Astrocyte (in vitro differentiated cells and primary cell): ENCODE results near the gene BACH2. TPM values are rescaled to one million over a fixed set of nuclear protein-coding genes. Genes with fewer than 3 reads are reported as not detected.

Experiments used
- DNase-seq: peaks from one replicate; pipeline ENCODE4 v3.0.0-alpha.2; 2010; ENCODE audit warnings: low read depth
- FAIRE-seq: peaks from 2 replicates; lab custom pipeline; 2011; peaks lifted over from hg19 to GRCh38; lab: Jason Lieb, UNC
- H2AFZ ChIP-seq: 2 replicates; pipeline ENCODE4 v1.6.0; 2012; ENCODE audit warnings: low read depth, low read length, inconsistent platforms
- H3K27ac ChIP-seq: 2 replicates; pipeline ENCODE4 v1.5.1; 2011; ENCODE audit warnings: low read depth, low read length, inconsistent platforms
- H3K27me3 ChIP-seq: 2 replicates; pipeline ENCODE4 v1.6.0; 2011; ENCODE audit warnings: low read length, inconsistent platforms; ENCODE audit not compliant: insufficient read depth
- H3K36me3 ChIP-seq: 2 replicates; pipeline ENCODE4 v1.5.1; 2011; ENCODE audit warnings: low read length, inconsistent platforms; ENCODE audit not compliant: insufficient read depth
- H3K4me1 ChIP-seq: 2 replicates; pipeline ENCODE4 v1.5.1; 2011; ENCODE audit warnings: low read length, inconsistent platforms; ENCODE audit not compliant: insufficient read depth
- H3K4me2 ChIP-seq: 2 replicates; pipeline ENCODE4 v1.6.0; 2012; ENCODE audit warnings: low read length, inconsistent platforms
- H3K4me3 ChIP-seq: 2 replicates; pipeline ENCODE4 v1.5.1; 2011; ENCODE audit warnings: low read depth, mild to moderate bottlenecking, low read length, inconsistent platforms; ENCODE audit not compliant: insufficient read depth
- H3K79me2 ChIP-seq: 2 replicates; pipeline ENCODE4 v1.6.0; 2012; ENCODE audit warnings: mild to moderate bottlenecking, low read length, inconsistent platforms; ENCODE audit not compliant: insufficient read depth
- H3K9ac ChIP-seq: 2 replicates; pipeline ENCODE4 v1.6.0; 2012; ENCODE audit warnings: mild to moderate bottlenecking, low read length, inconsistent platforms
- H3K9me3 ChIP-seq: 2 replicates; pipeline ENCODE4 v1.5.1; 2012; ENCODE audit warnings: low read depth, mild to moderate bottlenecking, low read length, inconsistent platforms; ENCODE audit not compliant: insufficient read depth
- H4K20me1 ChIP-seq: 2 replicates; pipeline ENCODE4 v1.6.0; 2012; ENCODE audit warnings: low read length, inconsistent platforms; ENCODE audit not compliant: insufficient read depth
- H3K27ac Mint-ChIP-seq: one replicate; pipeline ENCODE4 v1.8.0; 2021; ENCODE audit warnings: mild to moderate bottlenecking, mixed read lengths; ENCODE audit not compliant: unreplicated experiment
- H3K27me3 Mint-ChIP-seq: one replicate; pipeline ENCODE4 v1.8.0; 2021; ENCODE audit warnings: low read depth, mixed read lengths; ENCODE audit not compliant: unreplicated experiment
- H3K36me3 Mint-ChIP-seq: one replicate; pipeline ENCODE4 v1.8.0; 2021; ENCODE audit warnings: low read depth, mixed read lengths; ENCODE audit not compliant: unreplicated experiment
- H3K4me1 Mint-ChIP-seq: one replicate; pipeline ENCODE4 v1.8.0; 2021; ENCODE audit warnings: low read depth, mixed read lengths; ENCODE audit not compliant: unreplicated experiment
- H3K4me3 Mint-ChIP-seq: one replicate; pipeline ENCODE4 v1.8.0; 2021; ENCODE audit warnings: mild to moderate bottlenecking, moderate library complexity, mixed read lengths; ENCODE audit not compliant: unreplicated experiment
- H3K9me3 Mint-ChIP-seq: one replicate; pipeline ENCODE4 v1.8.0; 2021; ENCODE audit warnings: mild to moderate bottlenecking, mixed read lengths; ENCODE audit not compliant: unreplicated experiment
- EZH2 ChIP-seq: IDR thresholded peaks from 2 replicates; pipeline ENCODE4 v1.6.1; 2012; ENCODE audit warnings: mild to moderate bottlenecking, low read length, inconsistent platforms; ENCODE audit not compliant: insufficient read depth
- total RNA-seq: library from RNA; stranded (reverse); gene quantifications from 2 replicates; pipeline ENCODE4 v1.2.1, GENCODE V29; 2021
- TF ChIP-seq, protein P1 (sequence below): IDR thresholded peaks from 2 replicates; pipeline ENCODE4 v1.5.1; 2011; ENCODE audit warnings: low read depth, mild to moderate bottlenecking, inconsistent platforms, low read length, moderate library complexity; ENCODE audit not compliant: insufficient read depth

Gene BACH2
- total RNA-seq, 1 donor from 2014 or later = 17.5 TPM

DNA sequence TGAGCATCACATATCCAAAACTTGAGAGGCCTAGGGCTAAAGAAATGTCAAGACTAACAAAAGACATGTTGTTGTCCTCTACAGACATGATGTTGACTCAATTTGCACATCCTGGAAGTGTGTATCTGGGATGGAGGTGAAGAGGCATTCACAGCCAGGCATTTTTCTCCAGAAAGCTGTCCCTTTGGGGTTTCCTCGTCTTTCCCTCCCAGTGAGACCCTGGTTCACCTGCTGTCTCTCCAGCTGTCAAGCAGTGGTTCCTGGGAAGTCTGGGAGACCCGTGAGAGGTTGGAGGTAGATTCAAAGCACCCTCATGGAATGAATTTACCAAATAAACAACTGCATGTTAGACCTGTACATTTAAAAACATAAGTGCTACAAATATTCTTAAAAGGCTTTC lies 32.1 kb downstream of the BACH2 start:
- H3K9me3 Mint-ChIP-seq = no peaks in the 10 kb centered on the region

DNA sequence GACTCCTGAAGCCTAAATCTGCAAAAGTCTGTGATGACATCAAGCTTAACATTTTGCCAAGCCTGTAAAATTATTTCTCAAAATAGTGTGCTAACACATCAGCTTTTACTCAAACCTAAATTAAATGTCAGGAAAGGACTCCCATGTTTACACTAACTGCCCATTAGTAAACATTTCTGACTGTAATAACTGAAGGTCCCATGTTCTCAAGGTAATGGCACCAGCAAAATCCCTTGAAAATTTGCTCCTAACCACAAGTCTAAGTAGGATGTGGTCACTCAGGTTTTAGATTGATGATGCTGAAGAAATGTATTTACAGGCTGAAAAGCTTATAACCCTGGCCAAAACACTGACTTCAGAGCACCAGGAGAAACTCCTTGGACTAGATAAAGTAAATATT lies 33.0 kb downstream of the BACH2 start:
- H3K4me1 ChIP-seq = peaks cover 10% of the 10 kb centered on the region
- Mint-ChIP-seq H3K4me3 (no peak overlapping the region), H3K36me3 (peaks cover 2% of the 10 kb centered on the region), H3K27me3 (no peaks in the 10 kb centered on the region), H3K9me3 (no peaks in the 10 kb centered on the region), H3K4me1 (peaks cover 12% of the 10 kb centered on the region), H3K27ac (peak overlapping the region; percentile 23)
- no peaks in the 10 kb centered on the region for H3K27me3 ChIP-seq
- peak; percentile 95 for DNase-seq
- no peak overlapping the region for H3K4me3 ChIP-seq
- no peaks in the 10 kb centered on the region for H3K36me3 ChIP-seq
- peak; percentile 37 for FAIRE-seq
- H4K20me1 ChIP-seq = no peaks in the 10 kb centered on the region
- H3K4me2 ChIP-seq = peak overlapping the region; percentile 9
- no peaks in the 10 kb centered on the region for H3K79me2 ChIP-seq
- H3K27ac ChIP-seq = no peak overlapping the region
- no peaks in the 10 kb centered on the region for H3K9me3 ChIP-seq
- no peak overlapping the region for H3K9ac ChIP-seq
- TF ChIP-seq, protein P1, sequence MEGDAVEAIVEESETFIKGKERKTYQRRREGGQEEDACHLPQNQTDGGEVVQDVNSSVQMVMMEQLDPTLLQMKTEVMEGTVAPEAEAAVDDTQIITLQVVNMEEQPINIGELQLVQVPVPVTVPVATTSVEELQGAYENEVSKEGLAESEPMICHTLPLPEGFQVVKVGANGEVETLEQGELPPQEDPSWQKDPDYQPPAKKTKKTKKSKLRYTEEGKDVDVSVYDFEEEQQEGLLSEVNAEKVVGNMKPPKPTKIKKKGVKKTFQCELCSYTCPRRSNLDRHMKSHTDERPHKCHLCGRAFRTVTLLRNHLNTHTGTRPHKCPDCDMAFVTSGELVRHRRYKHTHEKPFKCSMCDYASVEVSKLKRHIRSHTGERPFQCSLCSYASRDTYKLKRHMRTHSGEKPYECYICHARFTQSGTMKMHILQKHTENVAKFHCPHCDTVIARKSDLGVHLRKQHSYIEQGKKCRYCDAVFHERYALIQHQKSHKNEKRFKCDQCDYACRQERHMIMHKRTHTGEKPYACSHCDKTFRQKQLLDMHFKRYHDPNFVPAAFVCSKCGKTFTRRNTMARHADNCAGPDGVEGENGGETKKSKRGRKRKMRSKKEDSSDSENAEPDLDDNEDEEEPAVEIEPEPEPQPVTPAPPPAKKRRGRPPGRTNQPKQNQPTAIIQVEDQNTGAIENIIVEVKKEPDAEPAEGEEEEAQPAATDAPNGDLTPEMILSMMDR = no peak
- TF ChIP-seq EZH2 = no peak
- H2AFZ ChIP-seq = no peak overlapping the region

More for the DNA sequence above, 32.1 kb downstream of the BACH2 start:
- H3K36me3 Mint-ChIP-seq = peaks cover 2% of the 10 kb centered on the region
- Histone ChIP-seq H3K36me3 (no peaks in the 10 kb centered on the region), H3K79me2 (no peaks in the 10 kb centered on the region), H3K4me3 (no peak overlapping the region), H3K27ac (no peak overlapping the region), H3K4me1 (peaks cover 10% of the 10 kb centered on the region), H3K27me3 (no peaks in the 10 kb centered on the region), H2AFZ (no peak overlapping the region), H3K4me2 (no peak overlapping the region), H3K9ac (no peak overlapping the region), H3K9me3 (no peaks in the 10 kb centered on the region), H4K20me1 (no peaks in the 10 kb centered on the region)
- no peak overlapping the region for H3K4me3 Mint-ChIP-seq
- no peaks in the 10 kb centered on the region for H3K27me3 Mint-ChIP-seq
- peaks cover 12% of the 10 kb centered on the region for H3K4me1 Mint-ChIP-seq
- no peak for DNase-seq
- no peak overlapping the region for H3K27ac Mint-ChIP-seq
- TF ChIP-seq, protein P1 = no peak
- no peak for FAIRE-seq

DNA sequence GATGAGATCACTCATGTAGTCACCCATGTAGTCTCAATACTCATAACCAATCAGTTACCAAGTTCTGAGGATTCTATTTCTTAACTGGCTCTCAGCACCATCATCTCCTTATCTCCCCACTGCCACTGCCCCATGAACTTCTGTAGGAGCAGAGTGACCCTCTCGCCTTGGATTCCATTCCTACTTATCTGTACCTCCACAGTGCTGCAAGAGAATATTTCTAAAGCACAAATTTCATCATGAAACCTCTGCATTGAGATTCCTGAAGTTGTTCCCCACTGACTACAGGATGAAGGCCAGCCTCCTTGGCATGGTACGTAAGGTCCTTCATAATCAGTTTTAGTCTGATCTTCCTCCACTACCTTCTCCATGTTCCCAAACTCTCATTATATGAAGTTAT lies 34.8 kb downstream of the BACH2 start:
- no peak for FAIRE-seq
- H3K4me3 ChIP-seq = no peak overlapping the region
- H3K36me3 ChIP-seq = no peaks in the 10 kb centered on the region
- no peak overlapping the region for H3K4me2 ChIP-seq
- H3K9me3 ChIP-seq = no peaks in the 10 kb centered on the region
- Mint-ChIP-seq H3K36me3 (peaks cover 2% of the 10 kb centered on the region), H3K4me3 (no peak overlapping the region), H3K27ac (no peak overlapping the region), H3K4me1 (peaks cover 15% of the 10 kb centered on the region), H3K27me3 (no peaks in the 10 kb centered on the region), H3K9me3 (no peaks in the 10 kb centered on the region)
- DNase-seq = no peak
- no peak overlapping the region for H3K27ac ChIP-seq
- peaks cover 15% of the 10 kb centered on the region for H3K4me1 ChIP-seq
- H3K79me2 ChIP-seq = no peaks in the 10 kb centered on the region
- no peak for TF ChIP-seq EZH2
- TF ChIP-seq, protein P1 = no peak
- no peak overlapping the region for H2AFZ ChIP-seq
- H4K20me1 ChIP-seq = no peaks in the 10 kb centered on the region
- no peaks in the 10 kb centered on the region for H3K27me3 ChIP-seq
- no peak overlapping the region for H3K9ac ChIP-seq
